HCT116 (cell line): Measurements from ENCODE around the gene USP46. TPM values are rescaled to one million over a fixed set of nuclear protein-coding genes. Genes with fewer than 3 reads are reported as not detected.

Experiments used
- ATAC-seq: fragments of 200-7000 bp; cut with Tn5 transposase; 2 replicates; pipeline ENCODE4 v1.9.1; 2020; ENCODE audit warnings: mild to moderate bottlenecking, moderate library complexity
- BruUV-seq: library from RNA; stranded (reverse); fragments of 400-500 nt; replicated peaks from 2 replicates; lab custom pipeline; 2021; lab: Mats Ljungman, UMichigan
- CTCF ChIA-PET: fragments of 300-600 bp; sonication (Branson Sonifier 250); formaldehyde crosslinking; loops from one replicate; lab custom pipeline; 2021; ENCODE audit warnings: antibody characterized with exemption; lab: Charles Lee
- POLR2A ChIA-PET: fragments of 300-600, 350-600 bp; sonication (Branson Sonifier 250); formaldehyde crosslinking; loops from one replicate; lab custom pipeline; 2021; ENCODE audit warnings: antibody characterized with exemption; lab: Charles Lee
- RAD21 ChIA-PET, 2 experiments: fragments of 300-600 bp; sonication (Branson Sonifier 250); formaldehyde crosslinking; loops; one replicate each; lab custom pipeline; 2023; ENCODE audit warnings: low total read pairs in 2 of 2; ENCODE audit not compliant: uncharacterized antibody in 2 of 2, unreplicated experiment in 2 of 2, low non-redundant PET in 1 of 2; lab: Charles Lee
- DNase-seq: peaks from one replicate; pipeline ENCODE4 v3.0.0-alpha.2; 2010; ENCODE audit warnings: low read depth, low spot score
- H2AFZ ChIP-seq: fragments of 200-600 bp; shearing (Covaris generic), sonication (generic); 2 replicates; pipeline ENCODE4 v1.6.1; 2017; ENCODE audit warnings: low read depth, mixed run types, mixed read lengths, antibody characterized with exemption, low read length; ENCODE audit not compliant: poor library complexity, severe bottlenecking
- H3K27ac ChIP-seq: 2 replicates; pipeline ENCODE4 v1.5.1; 2012; ENCODE audit warnings: low read depth, low read length
- H3K27me3 ChIP-seq: fragments of 200-600 bp; sonication (generic); 2 replicates; pipeline ENCODE4 v1.6.1; 2016; ENCODE audit warnings: mixed run types, low read length, mixed read lengths; ENCODE audit not compliant: insufficient read depth
- H3K36me3 ChIP-seq, 2 experiments: fragments of 200-500 bp in 1 of 2; fragments of 200-600 bp in 1 of 2; sonication (Bioruptor generic) in 1 of 2; sonication (generic) in 1 of 2; 2 replicates each; pipeline versions ENCODE4 v1.5.1 to v1.6.1; 2014 to 2016; ENCODE audit warnings: low read length in 2 of 2, inconsistent platforms in 1 of 2, mixed read lengths in 1 of 2, mixed run types in 1 of 2; ENCODE audit not compliant: insufficient read depth in 2 of 2, control insufficient read depth in 1 of 2
- H3K4me1 ChIP-seq, 2 experiments: fragments of 200-600 bp in 1 of 2; sonication (generic) in 1 of 2; 2 replicates each; pipeline versions ENCODE4 v1.5.1 to v1.6.1; 2012 to 2017; ENCODE audit warnings: low read length in 2 of 2, inconsistent platforms in 1 of 2, mild to moderate bottlenecking in 1 of 2, mixed read lengths in 1 of 2, mixed run types in 1 of 2, moderate library complexity in 1 of 2; ENCODE audit not compliant: insufficient read depth in 2 of 2, control insufficient read depth in 1 of 2
- H3K4me2 ChIP-seq: fragments of 200-600 bp; sonication (generic); 2 replicates; pipeline ENCODE4 v1.6.1; 2017; ENCODE audit warnings: mixed run types, low read length, mixed read lengths
- H3K4me3 ChIP-seq, 2 experiments: fragments of 200-600 bp in 1 of 2; sonication (generic) in 1 of 2; replicated peaks in 1 of 2; 2 replicates each; pipeline ENCODE4 v1.5.1; 2011 to 2016; ENCODE audit warnings: low read length in 2 of 2, control low read depth in 1 of 2, low read depth in 1 of 2, mild to moderate bottlenecking in 1 of 2, mixed read lengths in 1 of 2, mixed run types in 1 of 2
- H3K79me2 ChIP-seq: fragments of 200-600 bp; sonication (generic); 2 replicates; pipeline ENCODE4 v1.6.1; 2017; ENCODE audit warnings: mild to moderate bottlenecking, mixed run types, low read length, moderate library complexity, mixed read lengths; ENCODE audit not compliant: insufficient read depth
- H3K9ac ChIP-seq: fragments of 200-600 bp; sonication (generic); 2 replicates; pipeline ENCODE4 v1.6.1; 2016; ENCODE audit warnings: low read length, mixed read lengths
- H3K9me2 ChIP-seq: fragments of 200-600 bp; sonication (generic), shearing (Covaris generic); 2 replicates; pipeline ENCODE4 v1.6.1; 2017; ENCODE audit warnings: mixed run types, mild to moderate bottlenecking, moderate library complexity; ENCODE audit not compliant: insufficient read depth
- H3K9me3 ChIP-seq, 2 experiments: fragments of 200-500 bp in 1 of 2; fragments of 200-600 bp in 1 of 2; sonication (Bioruptor generic) in 1 of 2; sonication (generic) in 1 of 2; 2 replicates each; pipeline ENCODE4 v1.6.1; 2014 to 2017; ENCODE audit warnings: low read length in 2 of 2, mixed read lengths in 2 of 2, inconsistent platforms in 1 of 2, low read depth in 1 of 2, mild to moderate bottlenecking in 1 of 2, mixed run types in 1 of 2, moderate library complexity in 1 of 2; ENCODE audit not compliant: control insufficient read depth in 1 of 2, insufficient read depth in 1 of 2
- H4K20me1 ChIP-seq: fragments of 200-600 bp; sonication (generic), shearing (Covaris generic); 2 replicates; pipeline ENCODE4 v1.6.1; 2017; ENCODE audit warnings: mixed run types, mild to moderate bottlenecking, moderate library complexity; ENCODE audit not compliant: insufficient read depth
- ELF1 ChIP-seq: IDR thresholded peaks from 2 replicates; pipeline ENCODE4 v1.6.1; 2012; ENCODE audit warnings: low read depth, borderline replicate concordance
- EZH2 ChIP-seq: fragments of 200-600 bp; sonication (generic); IDR thresholded peaks from 2 replicates; pipeline ENCODE4 v1.6.1; 2017; ENCODE audit warnings: antibody characterized with exemption, mixed run types
- EZH2phosphoT487 ChIP-seq: fragments of 200-600 bp; IDR thresholded peaks from 2 replicates; pipeline ENCODE4 v1.6.1; 2018; ENCODE audit warnings: antibody characterized with exemption, borderline replicate concordance
- FOSL1 ChIP-seq: IDR thresholded peaks from 2 replicates; pipeline ENCODE4 v1.6.1; 2012; ENCODE audit warnings: low read depth
- JUND ChIP-seq: IDR thresholded peaks from 2 replicates; pipeline ENCODE4 v1.6.1; 2012
- POLR2A ChIP-seq: IDR thresholded peaks from 2 replicates; pipeline ENCODE4 v1.7.0; 2011; ENCODE audit warnings: borderline replicate concordance; ENCODE audit not compliant: insufficient read depth, insufficient read length; ENCODE audit errors: extremely low read depth
- POLR2AphosphoS5 ChIP-seq: IDR thresholded peaks from 2 replicates; pipeline ENCODE4 v1.6.1; 2011; ENCODE audit warnings: mild to moderate bottlenecking, low read depth, low read length, moderate library complexity
- REST ChIP-seq: IDR thresholded peaks from 2 replicates; pipeline ENCODE4 v1.6.1; 2012; ENCODE audit warnings: low read depth
- SIN3A ChIP-seq: IDR thresholded peaks from 2 replicates; pipeline ENCODE4 v1.6.1; 2012; ENCODE audit warnings: low read depth
- SP1 ChIP-seq: IDR thresholded peaks from 2 replicates; pipeline ENCODE4 v1.6.1; 2012; ENCODE audit warnings: low read depth
- ZBTB33 ChIP-seq: IDR thresholded peaks from 2 replicates; pipeline ENCODE4 v1.6.1; 2011; ENCODE audit warnings: mild to moderate bottlenecking, low read length, moderate library complexity; ENCODE audit not compliant: insufficient replicate concordance; ENCODE audit errors: extremely low read depth
- ZFX ChIP-seq: fragments of 450-650 bp; IDR thresholded peaks from 2 replicates; pipeline ENCODE4 v1.6.1; 2017
- ZNF274 ChIP-seq: fragments of 200-500 bp; sonication (Bioruptor generic); IDR thresholded peaks from 2 replicates; pipeline ENCODE4 v1.6.1; 2014; ENCODE audit warnings: mild to moderate bottlenecking, low read depth, low read length, inconsistent platforms
- intact Hi-C: fragments of 100-400 bp; cut with micrococcal nuclease; formaldehyde crosslinking; loops from 2 replicates; pipeline ENCODE4 v1.10.0; 2022
- total RNA-seq: library from RNA; stranded (reverse); gene quantifications from one replicate; pipeline ENCODE4 v1.2.1, GENCODE V29; 2021; ENCODE audit not compliant: unreplicated experiment

The USP46 gene
- total RNA-seq, 1 experiment from 2014 or later: 36.6 TPM

- TF ChIP-seq REST: no peak
- no peak for TF ChIP-seq FOSL1
- TF ChIP-seq EZH2: no peak
- no peak for TF ChIP-seq JUND
- no peak for TF ChIP-seq POLR2A
Observed at GRCh38 chr4:52651996-52652672, 7.0 kb downstream of the USP46 start (continued).

DNA sequence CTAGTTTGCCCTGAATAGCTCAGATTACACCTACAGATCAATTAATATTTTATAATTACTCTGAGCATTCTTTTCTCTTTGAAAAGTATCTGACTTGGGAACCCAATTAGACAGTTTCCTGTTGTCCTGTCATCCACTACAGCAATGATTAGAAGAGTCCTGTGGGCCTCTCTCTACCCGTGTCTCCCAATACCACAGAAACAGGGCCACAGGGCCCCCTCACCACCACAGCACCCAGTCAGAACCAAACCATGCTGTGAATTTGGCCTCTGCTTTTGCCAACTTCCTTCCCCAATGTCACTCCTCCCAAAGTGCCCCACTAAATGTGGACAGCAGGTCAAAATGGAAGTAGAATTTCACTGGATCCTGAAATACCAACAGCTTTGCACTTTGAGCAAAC, 10.3 kb downstream of the USP46 start:
- H3K79me2 ChIP-seq: peaks cover 58% of the 10 kb centered on the region
- ChIA-PET POLR2A (no interaction called here), RAD21 (no interaction called here), CTCF (no interaction called here)
- no peaks in the 10 kb centered on the region for H4K20me1 ChIP-seq
- H3K27ac ChIP-seq: no peak overlapping the region
- no TSS peak for BruUV-seq
- no peaks in the 10 kb centered on the region for H3K27me3 ChIP-seq
- DNase-seq (no peak), ATAC-seq (no peak)
- no peak overlapping the region for H3K9ac ChIP-seq
- no peaks in the 10 kb centered on the region for H3K9me2 ChIP-seq
- H3K4me1 ChIP-seq: peaks cover 7 to 33% of the 10 kb centered on the region in 2 experiments
- no peak overlapping the region for H3K4me2 ChIP-seq
- H3K36me3 ChIP-seq: no peaks in the 10 kb centered on the region
- intact Hi-C loops: no loop called here
- TF ChIP-seq POLR2AphosphoS5: no peak
- no peak for TF ChIP-seq SP1
- no peak for TF ChIP-seq ZBTB33
- TF ChIP-seq ZNF274: no peak
- no peak for TF ChIP-seq ELF1
- TF ChIP-seq ZFX: no peak
- TF ChIP-seq EZH2phosphoT487: no peak
- TF ChIP-seq REST: no peak
- TF ChIP-seq POLR2A: no peak
- no peak for TF ChIP-seq SIN3A
- H3K9me3 ChIP-seq: no peaks in the 10 kb centered on the region
- H3K4me3 ChIP-seq: no peak overlapping the region
- no peak overlapping the region for H2AFZ ChIP-seq
